H1 (cell line): Measurements from ENCODE around the gene ZNF221. TPM values are rescaled to one million over a fixed set of nuclear protein-coding genes. Genes with fewer than 3 reads are reported as not detected.

Experiments
- BACH1 ChIP-seq: IDR thresholded peaks from 2 replicates; pipeline ENCODE4 v1.6.1; 2012; ENCODE audit warnings: low read length, improper control_type of control experiment
- CREB1 ChIP-seq: IDR thresholded peaks from 2 replicates; pipeline ENCODE4 v1.6.1; 2012; ENCODE audit warnings: inconsistent platforms
- CTCF ChIP-seq, 3 experiments: IDR thresholded peaks; 1 replicate in 2 of 3; 2 replicates in 1 of 3; pipeline versions ENCODE4 v1.5.1 to v1.6.1; 2011; ENCODE audit warnings: low read length in 3 of 3, mild to moderate bottlenecking in 3 of 3, inconsistent platforms in 2 of 3, low read depth in 1 of 3, moderate library complexity in 1 of 3; ENCODE audit not compliant: insufficient read depth in 1 of 3; ENCODE audit errors: control extremely low read depth in 1 of 3
- EGR1 ChIP-seq: IDR thresholded peaks from 2 replicates; pipeline ENCODE4 v1.6.1; 2011; ENCODE audit warnings: low read depth, low read length, borderline replicate concordance
- GTF2F1 ChIP-seq: IDR thresholded peaks from 2 replicates; pipeline ENCODE4 v1.6.1; 2012; ENCODE audit warnings: low read depth, low read length, improper control_type of control experiment, borderline replicate concordance
- HDAC2 ChIP-seq, 2 experiments: fragments of 300-600 bp in 1 of 2; sonication (generic) in 1 of 2; IDR thresholded peaks; 2 replicates each; pipeline ENCODE4 v1.6.1; 2011 to 2012; ENCODE audit warnings: low read depth in 2 of 2, low read length in 2 of 2, mild to moderate bottlenecking in 2 of 2, moderate library complexity in 2 of 2, borderline replicate concordance in 1 of 2, inconsistent platforms in 1 of 2
- JUN ChIP-seq: IDR thresholded peaks from 2 replicates; pipeline ENCODE4 v1.6.1; 2011; ENCODE audit warnings: low read depth, mild to moderate bottlenecking, improper control_type of control experiment, low read length
- KDM1A ChIP-seq: fragments of 200-600, 300-600 bp; sonication (generic); IDR thresholded peaks from 2 replicates; pipeline ENCODE4 v1.7.1; 2016; ENCODE audit warnings: mild to moderate bottlenecking, low read length, borderline replicate concordance
- MAFK ChIP-seq: IDR thresholded peaks from 2 replicates; pipeline ENCODE4 v1.6.1; 2012; ENCODE audit warnings: low read depth, mild to moderate bottlenecking, improper control_type of control experiment, low read length
- PHF8 ChIP-seq: fragments of 200-600 bp; sonication (generic); conservative IDR thresholded peaks from 2 replicates; pipeline ENCODE4 v1.7.1; 2012; ENCODE audit warnings: low read depth, mild to moderate bottlenecking, inconsistent platforms, low read length, moderate library complexity
- RNF2 ChIP-seq: fragments of 200-900, 300-1000 bp; sonication (generic); IDR thresholded peaks from 2 replicates; pipeline ENCODE4 v1.7.1; 2016; ENCODE audit warnings: borderline replicate concordance, low read depth, mild to moderate bottlenecking, antibody characterized with exemption, low read length; ENCODE audit not compliant: poor library complexity, severe bottlenecking; ENCODE audit errors: missing control alignments
- SAP30 ChIP-seq: fragments of 300-600 bp; sonication (generic); IDR thresholded peaks from 2 replicates; pipeline ENCODE4 v1.7.1; 2012; ENCODE audit warnings: low read length, moderate library complexity, mild to moderate bottlenecking, inconsistent platforms; ENCODE audit not compliant: insufficient read depth, insufficient replicate concordance
- SP2 ChIP-seq: IDR thresholded peaks from 2 replicates; pipeline ENCODE4 v1.6.1; 2012; ENCODE audit warnings: mild to moderate bottlenecking, low read length, inconsistent platforms
- SRF ChIP-seq: IDR thresholded peaks from 2 replicates; pipeline ENCODE4 v1.6.1; 2011; ENCODE audit warnings: mild to moderate bottlenecking, low read depth, low read length, moderate library complexity
- SUZ12 ChIP-seq: fragments of 200-600 bp; sonication (generic); IDR thresholded peaks from 2 replicates; pipeline ENCODE4 v1.6.1; 2012; ENCODE audit warnings: mild to moderate bottlenecking, inconsistent platforms, low read length, moderate library complexity, mixed read lengths
- TAF7 ChIP-seq: optimal IDR thresholded peaks from 2 replicates; pipeline ENCODE3; 2011; ENCODE audit warnings: low read depth, mild to moderate bottlenecking, inconsistent platforms, low read length, moderate library complexity, borderline replicate concordance
- TEAD4 ChIP-seq: IDR thresholded peaks from 2 replicates; pipeline ENCODE4 v1.6.1; 2012; ENCODE audit warnings: low read depth, low read length, inconsistent platforms, mixed read lengths
- ZNF274 ChIP-seq: IDR thresholded peaks from 2 replicates; pipeline ENCODE4 v1.7.0; 2012; ENCODE audit warnings: low read length, borderline replicate concordance; ENCODE audit errors: extremely low read depth
- polyA plus RNA-seq, 7 experiments: library from polyadenylated mRNA; depleted of rRNA in 3 of 7; stranded (reverse) in 5 of 7; unstranded in 2 of 7; fragments of >200 nt in 5 of 7; fragments of 200-250 nt in 2 of 7; gene quantifications; 1 replicate in 5 of 7; 2 replicates in 1 of 7; 4 replicates in 1 of 7; pipeline versions ENCODE4 v1.2.1 to v1.2.3, GENCODE V29; 2011 to 2013; ENCODE audit warnings: missing spikeins in 2 of 7, mixed read lengths in 2 of 7
- total RNA-seq: library from RNA; stranded (reverse); fragmentation: NEBNext Ultra II Directional; extraction: Animal tissue kit (Norgen Biotek cat#: 25700); gene quantifications from 2 replicates; pipeline ENCODE4 v1.2.1, GENCODE V29; 2021

The ZNF221 gene
- total and polyA plus RNA-seq, 2 of the 8 experiments (the other 6 are each of a cell fraction or from before 2014, with no cell fraction given): 0.50 to 8.4 TPM

GRCh38 chr19:43983912-43984686 lies 33.1 kb downstream of the ZNF221 start, which contains the start of gene ZNF155 (continued):
- TF ChIP-seq SAP30 (no peak), ZNF274 (no peak), SP2 (no peak), RNF2 (no peak), HDAC2 (IDR thresholded peaks at IDR 0.05; ENCODE audit: borderline replicate concordance in 1 of 2, low read depth in 2 of 2, low read length in 2 of 2) (no peak), TAF7 (no peak), PHF8 (peak; percentile 56), MAFK (no peak), CTCF (IDR thresholded peaks at IDR 0.05; ENCODE audit: control extremely low read depth in 1 of 3, insufficient read depth in 1 of 3, low read depth in 1 of 3, low read length in 3 of 3) (no peak), EGR1 (no peak), SRF (no peak), SUZ12 (no peak), JUN (no peak), GTF2F1 (no peak), TEAD4 (no peak), BACH1 (peak; percentile 42; the same call in 1 of the 2 replicates), KDM1A (no peak), CREB1 (peak; percentile 50)
